ENCODE data around the gene ACTR1A.

Gene ACTR1A

GRCh38 chr10:102431452-102432124 is 70.9 kb downstream of the ACTR1A start:
- intact Hi-C loops (cut with DNase I; ENCODE audit: low total_unique reads): no loop called here
- no peak for DNase-seq

DNA sequence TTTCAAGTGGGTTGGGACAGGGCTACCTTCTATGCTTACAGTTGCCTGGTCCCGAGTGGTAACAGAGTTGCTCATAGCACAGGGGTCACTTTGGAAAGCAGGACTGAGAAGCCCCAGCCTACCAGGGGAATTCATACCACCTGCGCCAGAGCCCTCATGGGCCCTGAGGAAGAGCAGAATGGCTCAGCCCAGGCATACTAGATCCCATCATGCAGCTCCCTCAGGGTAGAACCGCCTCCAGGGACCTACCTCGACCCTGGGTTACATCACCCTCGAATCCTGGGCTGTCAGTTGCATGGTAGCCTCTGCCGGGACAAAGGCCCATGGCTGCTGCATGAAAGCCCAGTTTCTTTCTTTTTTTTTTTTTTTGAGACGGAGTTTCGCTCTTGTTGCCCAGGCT is 73.0 kb downstream of the ACTR1A start:
- TF ChIP-seq, protein P1, sequence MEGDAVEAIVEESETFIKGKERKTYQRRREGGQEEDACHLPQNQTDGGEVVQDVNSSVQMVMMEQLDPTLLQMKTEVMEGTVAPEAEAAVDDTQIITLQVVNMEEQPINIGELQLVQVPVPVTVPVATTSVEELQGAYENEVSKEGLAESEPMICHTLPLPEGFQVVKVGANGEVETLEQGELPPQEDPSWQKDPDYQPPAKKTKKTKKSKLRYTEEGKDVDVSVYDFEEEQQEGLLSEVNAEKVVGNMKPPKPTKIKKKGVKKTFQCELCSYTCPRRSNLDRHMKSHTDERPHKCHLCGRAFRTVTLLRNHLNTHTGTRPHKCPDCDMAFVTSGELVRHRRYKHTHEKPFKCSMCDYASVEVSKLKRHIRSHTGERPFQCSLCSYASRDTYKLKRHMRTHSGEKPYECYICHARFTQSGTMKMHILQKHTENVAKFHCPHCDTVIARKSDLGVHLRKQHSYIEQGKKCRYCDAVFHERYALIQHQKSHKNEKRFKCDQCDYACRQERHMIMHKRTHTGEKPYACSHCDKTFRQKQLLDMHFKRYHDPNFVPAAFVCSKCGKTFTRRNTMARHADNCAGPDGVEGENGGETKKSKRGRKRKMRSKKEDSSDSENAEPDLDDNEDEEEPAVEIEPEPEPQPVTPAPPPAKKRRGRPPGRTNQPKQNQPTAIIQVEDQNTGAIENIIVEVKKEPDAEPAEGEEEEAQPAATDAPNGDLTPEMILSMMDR (IDR thresholded peaks at IDR 0.05): no peak
- intact Hi-C loops (cut with DNase I; ENCODE audit: low total_unique reads): no loop called here
- H3K4me3 ChIP-seq: no peak overlapping the region

More at GRCh38 chr10:102431452-102432124, 70.9 kb downstream of the ACTR1A start:
- peak overlapping the region; percentile 92 to 96 for H3K4me3 ChIP-seq
- peaks cover 0 to 8% (median 0%) of the 10 kb centered on the region in 3 donors for H3K36me3 ChIP-seq
- peak overlapping the region; percentile 84 to 88 for H3K27ac ChIP-seq
- peaks cover 0 to 30% of the 10 kb centered on the region in 2 donors for H3K27me3 ChIP-seq
- TF ChIP-seq, protein P1 (IDR thresholded peaks at IDR 0.05): no peak
- H3K9me3 ChIP-seq: no peaks in the 10 kb centered on the region
- H3K4me1 ChIP-seq: peaks cover 0 to 24% (median 20%) of the 10 kb centered on the region in 4 donors

More for the DNA sequence above, 73.0 kb downstream of the ACTR1A start:
- Histone ChIP-seq H3K9me3 (no peaks in the 10 kb centered on the region), H3K36me3 (peaks cover 0 to 16% (median under 1%) of the 10 kb centered on the region in 3 donors), H3K27me3 (peaks cover 0 to 9% of the 10 kb centered on the region in 2 donors), H3K27ac (no peak overlapping the region), H3K4me1 (peaks cover 0 to 16% (median 13%) of the 10 kb centered on the region in 4 donors)
- no peak for DNase-seq

All from tibial artery (tissue), 4 donors.